Coronary artery (tissue), 2 donors: ENCODE results near the gene HDAC7.

Source experiments
- DNase-seq: peaks from one replicate; pipeline ENCODE4 v3.0.0-alpha.2; 2017; ENCODE audit warnings: low spot score
- H3K27ac ChIP-seq, 2 donors: fragments of 200-600 bp; sonication (generic); one replicate each; pipeline ENCODE4 v1.5.1; 2016 to 2019
- H3K4me3 ChIP-seq: fragments of 200-600 bp; sonication (generic); 2 replicates; pipeline ENCODE4 v1.5.1; 2016; ENCODE audit warnings: mild to moderate bottlenecking, moderate library complexity
- TF ChIP-seq, protein P1 (sequence below): fragments of 200-600 bp; sonication (generic); IDR thresholded peaks from one replicate; pipeline ENCODE4 v1.5.1; 2019; ENCODE audit warnings: antibody characterized with exemption

The HDAC7 gene

DNA sequence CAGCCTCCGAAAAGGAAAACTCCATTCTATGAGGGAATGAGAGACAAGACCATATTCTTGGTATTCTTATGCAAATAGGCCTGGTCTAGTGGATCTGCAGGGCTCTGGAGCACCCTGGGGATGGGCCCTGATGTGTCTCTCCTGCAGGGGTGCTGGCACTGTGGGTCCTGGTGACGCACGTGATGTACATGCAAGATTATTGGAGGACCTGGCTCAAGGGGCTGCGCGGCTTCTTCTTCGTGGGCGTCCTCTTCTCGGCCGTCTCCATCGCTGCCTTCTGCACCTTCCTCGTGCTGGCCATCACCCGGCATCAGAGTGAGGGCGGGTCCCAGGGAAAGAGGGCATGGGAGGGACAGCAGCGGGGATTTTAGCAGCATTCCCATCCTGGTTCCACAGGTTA is 40.8 kb downstream of the HDAC7 start:
- TF ChIP-seq, protein P1, sequence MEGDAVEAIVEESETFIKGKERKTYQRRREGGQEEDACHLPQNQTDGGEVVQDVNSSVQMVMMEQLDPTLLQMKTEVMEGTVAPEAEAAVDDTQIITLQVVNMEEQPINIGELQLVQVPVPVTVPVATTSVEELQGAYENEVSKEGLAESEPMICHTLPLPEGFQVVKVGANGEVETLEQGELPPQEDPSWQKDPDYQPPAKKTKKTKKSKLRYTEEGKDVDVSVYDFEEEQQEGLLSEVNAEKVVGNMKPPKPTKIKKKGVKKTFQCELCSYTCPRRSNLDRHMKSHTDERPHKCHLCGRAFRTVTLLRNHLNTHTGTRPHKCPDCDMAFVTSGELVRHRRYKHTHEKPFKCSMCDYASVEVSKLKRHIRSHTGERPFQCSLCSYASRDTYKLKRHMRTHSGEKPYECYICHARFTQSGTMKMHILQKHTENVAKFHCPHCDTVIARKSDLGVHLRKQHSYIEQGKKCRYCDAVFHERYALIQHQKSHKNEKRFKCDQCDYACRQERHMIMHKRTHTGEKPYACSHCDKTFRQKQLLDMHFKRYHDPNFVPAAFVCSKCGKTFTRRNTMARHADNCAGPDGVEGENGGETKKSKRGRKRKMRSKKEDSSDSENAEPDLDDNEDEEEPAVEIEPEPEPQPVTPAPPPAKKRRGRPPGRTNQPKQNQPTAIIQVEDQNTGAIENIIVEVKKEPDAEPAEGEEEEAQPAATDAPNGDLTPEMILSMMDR: no peak
- DNase-seq: no peak
- H3K4me3 ChIP-seq: peak overlapping the region; percentile 0
- H3K27ac ChIP-seq: peak overlapping the region in 1 of 2 donors; percentile 22

GRCh38 chr12:47777741-47778558 is 41.8 kb downstream of the HDAC7 start:
- TF ChIP-seq, protein P1: no peak
- no peak for DNase-seq
- no peak overlapping the region for H3K4me3 ChIP-seq
- peak overlapping the region in 1 of 2 donors; percentile 88 for H3K27ac ChIP-seq

DNA sequence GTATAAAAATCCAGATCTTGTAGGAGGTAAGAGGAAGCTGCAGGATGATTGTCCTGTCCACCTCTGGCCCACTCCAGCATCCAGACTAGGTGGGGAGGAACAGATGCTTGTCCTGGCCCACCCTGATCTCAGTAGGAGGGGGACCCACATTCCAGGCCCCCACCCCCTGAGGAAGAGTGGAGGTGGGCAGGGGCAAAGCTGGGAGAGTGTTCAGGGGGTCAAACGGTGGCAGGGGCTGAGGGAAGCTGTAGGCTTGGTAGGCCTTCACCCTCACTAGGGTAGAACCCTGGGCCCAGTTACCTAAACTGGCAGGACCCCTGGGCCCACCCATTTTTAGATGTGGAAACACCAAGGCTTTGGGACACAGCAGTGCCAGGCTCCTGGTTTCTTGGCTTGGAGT is 42.6 kb downstream of the HDAC7 start:
- no peak for DNase-seq
- no peak overlapping the region for H3K4me3 ChIP-seq
- peak overlapping the region; percentile 83 to 88 for H3K27ac ChIP-seq
- TF ChIP-seq, protein P1: no peak

GRCh38 chr12:47776471-47777143 is 43.1 kb downstream of the HDAC7 start:
- TF ChIP-seq, protein P1: no peak
- Histone ChIP-seq H3K4me3 (no peak overlapping the region), H3K27ac (peak overlapping the region; percentile 83 to 88)
- DNase-seq: no peak

DNA sequence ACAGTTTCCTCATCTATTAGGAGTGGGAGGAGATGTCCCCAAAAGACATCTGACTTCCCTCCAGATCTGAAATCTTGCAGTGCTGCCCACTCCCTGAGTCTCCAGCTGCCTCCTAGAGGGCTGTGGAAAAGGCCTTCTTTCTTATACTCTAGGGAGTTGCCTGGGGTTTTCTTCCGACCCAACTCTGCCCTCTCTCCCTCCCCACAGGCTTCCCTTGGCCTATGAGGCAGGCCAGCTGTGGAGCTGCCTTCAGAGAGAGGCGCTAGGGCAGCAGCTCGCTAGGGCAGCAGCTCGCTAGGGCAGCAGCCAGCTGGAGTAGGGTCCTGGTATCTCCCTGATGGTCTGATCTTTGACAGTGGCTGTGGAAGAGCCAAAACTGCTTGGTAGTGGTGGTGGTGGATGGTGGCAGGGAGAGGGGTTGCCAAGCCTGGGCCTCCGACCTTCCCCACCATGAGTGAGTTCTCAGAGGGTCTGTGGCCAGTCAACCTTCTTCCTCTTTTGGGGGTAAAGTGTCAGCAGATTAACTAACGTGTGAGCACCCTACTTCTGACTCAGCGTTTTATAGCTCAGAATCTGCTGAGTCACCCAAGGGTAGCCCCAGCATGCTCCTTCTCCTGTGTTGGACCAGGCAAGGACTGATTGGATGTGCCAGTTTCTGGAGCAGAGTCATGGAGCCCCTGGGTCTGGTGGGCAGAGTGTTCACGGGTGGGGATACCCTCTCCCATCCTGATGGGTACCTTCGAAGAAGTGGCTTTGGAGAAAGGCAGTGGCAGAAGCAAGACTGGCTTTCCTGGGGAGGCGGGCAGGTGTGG is 44.4 kb downstream of the HDAC7 start:
- H3K4me3 ChIP-seq: no peak overlapping the region
- peak overlapping the region; percentile 83 to 88 for H3K27ac ChIP-seq
- TF ChIP-seq, protein P1: no peak
- DNase-seq: no peak

GRCh38 chr12:47774663-47775062 is 45.0 kb downstream of the HDAC7 start:
- Histone ChIP-seq H3K27ac (peak overlapping the region; percentile 31 to 88), H3K4me3 (peak overlapping the region; percentile 95)
- no peak for DNase-seq
- TF ChIP-seq, protein P1: no peak
